Measurements from ENCODE around the gene COX19.

DNA sequence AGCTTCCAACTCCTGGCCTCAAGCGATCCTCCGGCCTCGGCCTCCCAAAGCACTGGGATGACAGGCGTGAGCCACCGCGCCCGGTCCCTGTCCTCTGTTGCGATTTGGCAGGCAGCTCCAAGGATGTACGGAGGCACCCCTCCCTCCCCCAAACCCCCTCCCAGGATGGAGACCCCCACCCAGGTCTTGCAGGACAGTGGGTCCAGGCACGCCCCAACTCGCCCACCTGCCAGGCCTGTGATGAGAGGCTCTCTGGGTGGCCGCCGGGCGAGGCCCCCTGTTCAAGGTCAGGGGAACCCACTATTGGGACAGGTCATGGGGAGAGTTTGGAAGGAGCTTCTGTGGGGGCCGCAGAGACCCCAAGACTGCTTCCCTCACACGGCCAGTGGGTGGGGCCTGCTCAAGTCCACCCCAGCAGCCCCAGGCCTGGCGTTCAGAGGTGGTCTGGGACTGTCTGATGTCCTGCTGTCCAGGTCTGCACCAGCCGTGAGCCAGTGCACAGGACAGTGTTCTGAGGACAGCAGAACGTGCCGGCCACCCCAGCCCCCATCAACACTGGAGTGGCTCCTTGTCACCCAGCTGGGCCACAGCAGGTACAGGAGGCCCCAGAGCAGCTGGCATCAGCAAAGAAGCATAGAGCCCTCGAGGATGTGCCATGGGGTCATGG is 23.3 kb downstream of the COX19 start:
- no peak for TF ChIP-seq CTCF (IDR thresholded peaks at IDR 0.05)
- TF ChIP-seq POLR2A (IDR thresholded peaks at IDR 0.05): no peak
- no peak for TF ChIP-seq POLR2AphosphoS5 (IDR thresholded peaks at IDR 0.05)
- no peak for TF ChIP-seq EP300 (IDR thresholded peaks at IDR 0.05; ENCODE audit: low read depth)
